C4-2B (cell line): Measurements from ENCODE around the gene ARFIP2.

Source experiments
- H3K27ac ChIP-seq: fragments of 450-650 bp; 2 replicates; pipeline ENCODE4 v1.5.1; 2017
- ZFX ChIP-seq: fragments of 450-650 bp; IDR thresholded peaks from 2 replicates; pipeline ENCODE4 v1.6.1; 2017
- TF ChIP-seq, protein P1 (sequence below): fragments of 450-650 bp; conservative IDR thresholded peaks from 2 replicates; pipeline ENCODE4 v1.5.1; 2017; ENCODE audit warnings: mild to moderate bottlenecking

Gene ARFIP2

GRCh38 chr11:6427516-6427915, 53.6 kb downstream of the ARFIP2 start:
- no peak overlapping the region for H3K27ac ChIP-seq
- TF ChIP-seq, protein P1, sequence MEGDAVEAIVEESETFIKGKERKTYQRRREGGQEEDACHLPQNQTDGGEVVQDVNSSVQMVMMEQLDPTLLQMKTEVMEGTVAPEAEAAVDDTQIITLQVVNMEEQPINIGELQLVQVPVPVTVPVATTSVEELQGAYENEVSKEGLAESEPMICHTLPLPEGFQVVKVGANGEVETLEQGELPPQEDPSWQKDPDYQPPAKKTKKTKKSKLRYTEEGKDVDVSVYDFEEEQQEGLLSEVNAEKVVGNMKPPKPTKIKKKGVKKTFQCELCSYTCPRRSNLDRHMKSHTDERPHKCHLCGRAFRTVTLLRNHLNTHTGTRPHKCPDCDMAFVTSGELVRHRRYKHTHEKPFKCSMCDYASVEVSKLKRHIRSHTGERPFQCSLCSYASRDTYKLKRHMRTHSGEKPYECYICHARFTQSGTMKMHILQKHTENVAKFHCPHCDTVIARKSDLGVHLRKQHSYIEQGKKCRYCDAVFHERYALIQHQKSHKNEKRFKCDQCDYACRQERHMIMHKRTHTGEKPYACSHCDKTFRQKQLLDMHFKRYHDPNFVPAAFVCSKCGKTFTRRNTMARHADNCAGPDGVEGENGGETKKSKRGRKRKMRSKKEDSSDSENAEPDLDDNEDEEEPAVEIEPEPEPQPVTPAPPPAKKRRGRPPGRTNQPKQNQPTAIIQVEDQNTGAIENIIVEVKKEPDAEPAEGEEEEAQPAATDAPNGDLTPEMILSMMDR: no peak
- TF ChIP-seq ZFX: no peak
